SKM-1 treated with dmso at 0.1 percent for 144 hours (cell line): ENCODE measurements around the gene RAPGEF1.

Experiments used
- DNase-seq: peaks from one replicate; lab custom pipeline; 2025; ENCODE audit not compliant: unreplicated experiment; lab: John Stamatoyannopoulos, UW

RAPGEF1 gene

GRCh38 chr9:131591845-131592208 lies 148.0 kb downstream of the RAPGEF1 start:
- no peak for DNase-seq

GRCh38 chr9:131590907-131591844 lies 148.7 kb downstream of the RAPGEF1 start:
- peak; percentile 75 for DNase-seq

- DNase-seq: no peak
Observed at GRCh38 chr9:131590449-131590848, 149.4 kb downstream of the RAPGEF1 start.

GRCh38 chr9:131589993-131590392 lies 149.9 kb downstream of the RAPGEF1 start:
- DNase-seq: no peak

- DNase-seq: no peak
Observed at GRCh38 chr9:131589124-131589711, 150.7 kb downstream of the RAPGEF1 start.

GRCh38 chr9:131588396-131588795 lies 151.5 kb downstream of the RAPGEF1 start:
- DNase-seq: no peak

- no peak for DNase-seq
Observed at GRCh38 chr9:131587906-131588305, 152.0 kb downstream of the RAPGEF1 start.

- DNase-seq: no peak
Observed at GRCh38 chr9:131587331-131587730, 152.5 kb downstream of the RAPGEF1 start.

GRCh38 chr9:131585375-131585774 lies 154.5 kb downstream of the RAPGEF1 start:
- peak; percentile 90 for DNase-seq

GRCh38 chr9:131584858-131585257 lies 155.0 kb downstream of the RAPGEF1 start:
- peak; percentile 72 for DNase-seq

GRCh38 chr9:131583836-131584555 lies 155.9 kb downstream of the RAPGEF1 start:
- no peak for DNase-seq

- no peak for DNase-seq
Observed at GRCh38 chr9:131583337-131583645, 156.6 kb downstream of the RAPGEF1 start.

- DNase-seq: no peak
Observed at GRCh38 chr9:131582466-131583336, 157.2 kb downstream of the RAPGEF1 start.

- DNase-seq: no peak
Observed at GRCh38 chr9:131582056-131582455, 157.8 kb downstream of the RAPGEF1 start.

GRCh38 chr9:131580358-131580757 lies 159.5 kb downstream of the RAPGEF1 start:
- no peak for DNase-seq

- DNase-seq: no peak
Observed at GRCh38 chr9:131579789-131580211, 160.1 kb downstream of the RAPGEF1 start.

GRCh38 chr9:131578731-131579504 lies 161.0 kb downstream of the RAPGEF1 start:
- DNase-seq: no peak

- DNase-seq: no peak
Observed at GRCh38 chr9:131578021-131578420, 161.9 kb downstream of the RAPGEF1 start.

GRCh38 chr9:131577005-131578000 lies 162.6 kb downstream of the RAPGEF1 start:
- no peak for DNase-seq
